Measurements from ENCODE around the gene MYADM.

MYADM gene

GRCh38 chr19:53885036-53885435, 17.4 kb downstream of the MYADM start:
- no peak for DNase-seq (ENCODE audit: extremely low read depth, insufficient read length)
- Histone ChIP-seq H3K27me3 (replicated peaks; ENCODE audit: control insufficient read depth, insufficient read depth, low read length) (no peaks in the 10 kb centered on the region; the same call in none of the 2 replicates), H3K4me3 (replicated peaks; ENCODE audit: low read depth, low read length) (no peak overlapping the region), H3K36me3 (ENCODE audit: control insufficient read depth, insufficient read depth, low read length) (no peaks in the 10 kb centered on the region)
- TF ChIP-seq CTCF (IDR thresholded peaks at IDR 0.05; ENCODE audit: insufficient read depth, low read length, poor library complexity, severe bottlenecking), result no peak

GRCh38 chr19:53892301-53892980, 24.8 kb downstream of the MYADM start:
- Histone ChIP-seq H3K27me3 (replicated peaks; ENCODE audit: control insufficient read depth, insufficient read depth, low read length) (no peaks in the 10 kb centered on the region), H3K4me3 (replicated peaks; ENCODE audit: low read depth, low read length) (no peak overlapping the region), H3K36me3 (ENCODE audit: control insufficient read depth, insufficient read depth, low read length) (no peaks in the 10 kb centered on the region)
- DNase-seq (ENCODE audit: extremely low read depth, insufficient read length), result no peak
- no peak for TF ChIP-seq CTCF (IDR thresholded peaks at IDR 0.05; ENCODE audit: insufficient read depth, low read length, poor library complexity, severe bottlenecking)

- no peak for TF ChIP-seq CTCF (IDR thresholded peaks at IDR 0.05; ENCODE audit: insufficient read depth, low read length, poor library complexity, severe bottlenecking)
- no peaks in the 10 kb centered on the region for H3K36me3 ChIP-seq (ENCODE audit: control insufficient read depth, insufficient read depth, low read length)
- no peak overlapping the region for H3K4me3 ChIP-seq (replicated peaks; ENCODE audit: low read depth, low read length)
- H3K27me3 ChIP-seq (replicated peaks; ENCODE audit: control insufficient read depth, insufficient read depth, low read length), result no peaks in the 10 kb centered on the region
- no peak for DNase-seq (ENCODE audit: extremely low read depth, insufficient read length)
Measured at GRCh38 chr19:53892981-53893325, 25.3 kb downstream of the MYADM start.

- no peak for DNase-seq (ENCODE audit: extremely low read depth, insufficient read length)
- no peak for TF ChIP-seq CTCF (IDR thresholded peaks at IDR 0.05; ENCODE audit: insufficient read depth, low read length, poor library complexity, severe bottlenecking)
- H3K4me3 ChIP-seq (replicated peaks; ENCODE audit: low read depth, low read length), result no peak overlapping the region
- no peaks in the 10 kb centered on the region for H3K36me3 ChIP-seq (ENCODE audit: control insufficient read depth, insufficient read depth, low read length)
- H3K27me3 ChIP-seq (replicated peaks; ENCODE audit: control insufficient read depth, insufficient read depth, low read length), result no peaks in the 10 kb centered on the region
Measured at GRCh38 chr19:53894707-53895106, 27.0 kb downstream of the MYADM start.

- no peaks in the 10 kb centered on the region for H3K27me3 ChIP-seq (replicated peaks; ENCODE audit: control insufficient read depth, insufficient read depth, low read length)
- H3K4me3 ChIP-seq (replicated peaks; ENCODE audit: low read depth, low read length), result no peak overlapping the region
- TF ChIP-seq CTCF (IDR thresholded peaks at IDR 0.05; ENCODE audit: insufficient read depth, low read length, poor library complexity, severe bottlenecking), result no peak
- DNase-seq (ENCODE audit: extremely low read depth, insufficient read length), result no peak
- H3K36me3 ChIP-seq (ENCODE audit: control insufficient read depth, insufficient read depth, low read length), result no peaks in the 10 kb centered on the region
Measured at GRCh38 chr19:53896682-53897081, 29.0 kb downstream of the MYADM start.

GRCh38 chr19:53897459-53897858, 29.8 kb downstream of the MYADM start:
- no peak overlapping the region for H3K4me3 ChIP-seq (replicated peaks; ENCODE audit: low read depth, low read length)
- H3K27me3 ChIP-seq (replicated peaks; ENCODE audit: control insufficient read depth, insufficient read depth, low read length), result no peaks in the 10 kb centered on the region
- no peak for DNase-seq (ENCODE audit: extremely low read depth, insufficient read length)
- no peak for TF ChIP-seq CTCF (IDR thresholded peaks at IDR 0.05; ENCODE audit: insufficient read depth, low read length, poor library complexity, severe bottlenecking)
- H3K36me3 ChIP-seq (ENCODE audit: control insufficient read depth, insufficient read depth, low read length), result no peaks in the 10 kb centered on the region

Measured in GM06990 (cell line).